A673 (cell line): Measurements from ENCODE around the gene C18orf54. TPM values are rescaled to one million over a fixed set of nuclear protein-coding genes. Genes with fewer than 3 reads are reported as not detected.

Experiments used
- BruUV-seq: library from RNA; stranded (reverse); fragments of 400-500 nt; replicated peaks from 2 replicates; lab custom pipeline; 2021; lab: Mats Ljungman, UMichigan
- CTCF ChIA-PET: fragments of 300-600 bp; sonication (Branson Sonifier 250); formaldehyde crosslinking; loops from one replicate; lab custom pipeline; 2022; ENCODE audit warnings: antibody characterized with exemption; lab: Charles Lee
- POLR2A ChIA-PET: fragments of 300-600 bp; sonication (Branson Sonifier 250); formaldehyde crosslinking; loops from one replicate; lab custom pipeline; 2022; ENCODE audit warnings: antibody characterized with exemption; ENCODE audit not compliant: low non-redundant PET; lab: Charles Lee
- DNase-seq: peaks from one replicate; pipeline ENCODE4 v3.0.0-alpha.2; 2015; ENCODE audit warnings: low spot score
- H3K27ac ChIP-seq: fragments of 200-600 bp; sonication (generic); 2 replicates; pipeline ENCODE4 v1.5.1; 2016; ENCODE audit warnings: mixed run types, low read depth, mild to moderate bottlenecking, mixed read lengths, antibody characterized with exemption, low read length; ENCODE audit not compliant: poor library complexity, severe bottlenecking
- H3K27me3 ChIP-seq: fragments of 200-600 bp; sonication (generic); replicated peaks from 2 replicates; pipeline ENCODE4 v1.6.1; 2017; ENCODE audit warnings: mixed run types, low read depth, mild to moderate bottlenecking, mixed read lengths, antibody characterized with exemption, low read length; ENCODE audit not compliant: insufficient read depth, poor library complexity
- H3K36me3 ChIP-seq: fragments of 200-600 bp; sonication (generic); 2 replicates; pipeline ENCODE4 v1.6.1; 2016; ENCODE audit warnings: mixed run types, mild to moderate bottlenecking, mixed read lengths, antibody characterized with exemption, low read length; ENCODE audit not compliant: insufficient read depth, poor library complexity, severe bottlenecking
- H3K4me1 ChIP-seq: fragments of 200-600 bp; sonication (generic); 2 replicates; pipeline ENCODE4 v1.6.1; 2017; ENCODE audit warnings: mixed run types, mild to moderate bottlenecking, mixed read lengths, antibody characterized with exemption, low read length; ENCODE audit not compliant: insufficient read depth, poor library complexity, severe bottlenecking
- H3K4me3 ChIP-seq: fragments of 200-600 bp; sonication (generic); 2 replicates; pipeline ENCODE4 v1.5.1; 2016; ENCODE audit warnings: low read depth, mixed run types, mild to moderate bottlenecking, mixed read lengths, low read length; ENCODE audit not compliant: poor library complexity, severe bottlenecking
- H3K9me3 ChIP-seq: fragments of 200-600 bp; sonication (generic); 2 replicates; pipeline ENCODE4 v1.6.1; 2016; ENCODE audit warnings: mixed run types, low read depth, mild to moderate bottlenecking, mixed read lengths, antibody characterized with exemption, low read length; ENCODE audit not compliant: poor library complexity, severe bottlenecking
- EZH2 ChIP-seq: fragments of 200-600 bp; sonication (generic); IDR thresholded peaks from 2 replicates; pipeline ENCODE4 v1.6.1; 2017; ENCODE audit warnings: borderline replicate concordance, low read depth, mild to moderate bottlenecking, mixed read lengths, antibody characterized with exemption, low read length; ENCODE audit not compliant: poor library complexity, severe bottlenecking
- intact Hi-C: fragments of 100-400 bp; cut with micrococcal nuclease; formaldehyde crosslinking; loops from one replicate; pipeline ENCODE4 v1.10.0; 2022; ENCODE audit not compliant: unreplicated experiment
- total RNA-seq: library from RNA; stranded (reverse); gene quantifications from 2 replicates; pipeline ENCODE4 v1.2.3, GENCODE V29; 2021
- TF ChIP-seq, protein P1 (sequence below): fragments of 300-800, 200-600 bp; sonication (generic); conservative IDR thresholded peaks from 2 replicates; pipeline ENCODE4 v1.5.1; 2017; ENCODE audit warnings: low read depth, mild to moderate bottlenecking, antibody characterized with exemption, low read length, moderate library complexity, mixed read lengths

The C18orf54 gene
- total RNA-seq, 1 experiment from 2014 or later: 15.6 TPM

DNA sequence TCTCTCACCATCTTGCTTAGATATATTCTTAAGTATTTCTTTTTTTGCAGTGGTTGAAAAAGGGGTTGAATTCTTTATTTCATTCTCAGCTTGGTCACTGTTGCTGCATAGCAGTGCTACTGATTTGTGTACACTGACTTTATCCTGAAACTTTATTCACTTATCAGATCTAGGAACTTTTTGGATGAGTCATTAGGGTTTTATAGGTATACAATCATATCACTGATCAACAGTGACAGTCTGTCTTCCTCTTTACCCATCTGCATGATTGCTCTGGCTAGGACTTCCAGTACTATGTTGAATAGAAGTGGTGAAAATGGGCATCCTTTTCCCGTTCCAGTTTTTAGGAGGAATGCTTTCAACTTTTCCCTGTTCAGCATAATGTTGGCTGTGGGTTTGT, 6.5 kb upstream of the C18orf54 start:
- TF ChIP-seq EZH2: no peak
- TF ChIP-seq, protein P1, sequence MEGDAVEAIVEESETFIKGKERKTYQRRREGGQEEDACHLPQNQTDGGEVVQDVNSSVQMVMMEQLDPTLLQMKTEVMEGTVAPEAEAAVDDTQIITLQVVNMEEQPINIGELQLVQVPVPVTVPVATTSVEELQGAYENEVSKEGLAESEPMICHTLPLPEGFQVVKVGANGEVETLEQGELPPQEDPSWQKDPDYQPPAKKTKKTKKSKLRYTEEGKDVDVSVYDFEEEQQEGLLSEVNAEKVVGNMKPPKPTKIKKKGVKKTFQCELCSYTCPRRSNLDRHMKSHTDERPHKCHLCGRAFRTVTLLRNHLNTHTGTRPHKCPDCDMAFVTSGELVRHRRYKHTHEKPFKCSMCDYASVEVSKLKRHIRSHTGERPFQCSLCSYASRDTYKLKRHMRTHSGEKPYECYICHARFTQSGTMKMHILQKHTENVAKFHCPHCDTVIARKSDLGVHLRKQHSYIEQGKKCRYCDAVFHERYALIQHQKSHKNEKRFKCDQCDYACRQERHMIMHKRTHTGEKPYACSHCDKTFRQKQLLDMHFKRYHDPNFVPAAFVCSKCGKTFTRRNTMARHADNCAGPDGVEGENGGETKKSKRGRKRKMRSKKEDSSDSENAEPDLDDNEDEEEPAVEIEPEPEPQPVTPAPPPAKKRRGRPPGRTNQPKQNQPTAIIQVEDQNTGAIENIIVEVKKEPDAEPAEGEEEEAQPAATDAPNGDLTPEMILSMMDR: no peak
- CTCF ChIA-PET: no interaction called here
- Histone ChIP-seq H3K27me3 (peaks cover 7% of the 10 kb centered on the region), H3K4me1 (no peaks in the 10 kb centered on the region), H3K4me3 (no peak overlapping the region), H3K27ac (no peak overlapping the region), H3K36me3 (no peaks in the 10 kb centered on the region), H3K9me3 (no peaks in the 10 kb centered on the region)
- no peak for DNase-seq
- POLR2A ChIA-PET: no interaction called here
- intact Hi-C loops: no loop called here
- no TSS peak for BruUV-seq

GRCh38 chr18:54357082-54357659, 535 bp upstream of the C18orf54 start:
- CTCF ChIA-PET: no interaction called here
- Histone ChIP-seq H3K4me3 (peak overlapping the region; percentile 72), H3K9me3 (no peaks in the 10 kb centered on the region), H3K36me3 (peaks cover 6% of the 10 kb centered on the region), H3K27me3 (no peaks in the 10 kb centered on the region), H3K4me1 (peaks cover 5% of the 10 kb centered on the region), H3K27ac (peak overlapping the region; percentile 70)
- TSS peak; percentile 38 for BruUV-seq
- intact Hi-C loops: no loop called here
- POLR2A ChIA-PET: interaction anchor here (0.7 kb wide), 1 partner anchor 1951 kb away, joined by 4 read pairs; no protein-coding TSS in a partner anchor
- TF ChIP-seq, protein P1: no peak
- no peak for TF ChIP-seq EZH2
- DNase-seq: no peak

DNA sequence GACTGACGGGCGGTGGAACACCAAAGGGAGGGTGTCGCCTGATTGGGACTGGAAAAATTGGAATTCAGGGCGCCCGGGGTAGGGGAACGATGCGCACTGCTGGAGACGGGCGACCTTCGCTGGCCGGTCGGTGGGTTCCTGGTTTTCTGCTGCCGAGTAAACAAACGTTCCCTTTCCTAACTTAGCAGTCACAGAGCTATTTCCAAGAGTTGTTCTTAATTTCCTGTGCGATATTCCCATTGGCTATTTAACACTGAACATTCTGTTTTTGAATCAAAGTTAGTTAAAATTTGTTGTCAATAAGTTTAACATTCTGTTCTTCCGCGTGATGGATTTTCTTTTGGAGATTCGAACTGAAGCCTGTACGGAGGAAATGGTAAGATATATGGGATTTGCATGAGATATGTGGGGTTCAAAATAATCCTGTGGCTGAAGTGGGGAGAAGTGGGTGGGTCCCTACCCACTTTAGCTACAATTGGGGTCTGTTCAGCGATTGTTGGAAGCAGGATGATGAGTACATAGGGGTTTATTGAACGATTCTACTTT, 862 bp downstream of the C18orf54 start:
- TF ChIP-seq, protein P1: no peak
- TF ChIP-seq EZH2: no peak
- BruUV-seq: TSS peak; percentile 52
- POLR2A ChIA-PET: no interaction called here
- Histone ChIP-seq H3K9me3 (no peaks in the 10 kb centered on the region), H3K4me1 (peaks cover 5% of the 10 kb centered on the region), H3K4me3 (peak overlapping the region; percentile 72), H3K27me3 (no peaks in the 10 kb centered on the region), H3K27ac (peak overlapping the region; percentile 70), H3K36me3 (peaks cover 7% of the 10 kb centered on the region)
- intact Hi-C loops: no loop called here
- no peak for DNase-seq
- CTCF ChIA-PET: no interaction called here
